IMR-90 (cell line): ENCODE results near the gene GPHB5. TPM values are rescaled to one million over a fixed set of nuclear protein-coding genes. Genes with fewer than 3 reads are reported as not detected.

ENCODE experiments used
- ATAC-seq: fragments of 200-7000 bp; cut with Tn5 transposase; 2 replicates; pipeline ENCODE4 v1.9.1; 2020; ENCODE audit warnings: low read depth, mild to moderate bottlenecking, moderate library complexity
- BruUV-seq: library from RNA; stranded (reverse); fragments of 400-500 nt; replicated peaks from 2 replicates; lab custom pipeline; 2021; lab: Mats Ljungman, UMichigan
- CTCF ChIA-PET: fragments of 300-600 bp; formaldehyde crosslinking; extraction: SDS; loops from one replicate; lab custom pipeline; 2021; ENCODE audit warnings: antibody characterized with exemption; lab: Yijun Ruan, JAX
- POLR2A ChIA-PET: fragments of 300-600 bp; sonication (Branson Sonifier 250); formaldehyde crosslinking; loops from one replicate; lab custom pipeline; 2022; ENCODE audit warnings: antibody characterized with exemption; ENCODE audit not compliant: unreplicated experiment; lab: Charles Lee
- DNase-seq: peaks from one replicate; pipeline ENCODE4 v3.0.0; 2013
- H2AFZ ChIP-seq: replicated peaks from 2 replicates; pipeline ENCODE3; 2013; ENCODE audit warnings: low read length, mild to moderate bottlenecking; ENCODE audit not compliant: poor library complexity
- H2AK5ac ChIP-seq: 2 replicates; pipeline ENCODE4 v1.6.1; 2013; ENCODE audit warnings: low read depth, low read length, inconsistent platforms
- H2AK9ac ChIP-seq: replicated peaks from 2 replicates; pipeline ENCODE3; 2013; ENCODE audit warnings: mild to moderate bottlenecking, low read depth, low read length, moderate library complexity; ENCODE audit not compliant: poor library complexity
- H2BK120ac ChIP-seq: 2 replicates; pipeline ENCODE4 v1.6.1; 2013; ENCODE audit warnings: low read depth, low read length, inconsistent platforms
- H2BK15ac ChIP-seq: 3 replicates; pipeline ENCODE4 v1.6.1; 2013; ENCODE audit warnings: low read depth, low read length, inconsistent platforms
- H2BK20ac ChIP-seq: 2 replicates; pipeline ENCODE4 v1.6.1; 2013; ENCODE audit warnings: low read depth, mild to moderate bottlenecking, inconsistent platforms, low read length, moderate library complexity
- H2BK5ac ChIP-seq: 2 replicates; pipeline ENCODE4 v1.6.1; 2013; ENCODE audit warnings: mild to moderate bottlenecking, low read depth, low read length, inconsistent platforms; ENCODE audit not compliant: poor library complexity, severe bottlenecking
- H3K14ac ChIP-seq: replicated peaks from 2 replicates; pipeline ENCODE4 v1.6.1; 2013; ENCODE audit warnings: low read depth, low read length, inconsistent platforms
- H3K18ac ChIP-seq: 2 replicates; pipeline ENCODE4 v1.6.1; 2013; ENCODE audit warnings: low read depth, low read length, control low read depth
- H3K23ac ChIP-seq: 2 replicates; pipeline ENCODE4 v1.6.1; 2013; ENCODE audit warnings: low read depth, low read length, inconsistent platforms
- H3K27ac ChIP-seq: 2 replicates; pipeline ENCODE4 v1.5.1; 2013; ENCODE audit warnings: mild to moderate bottlenecking, control low read depth, low read length; ENCODE audit not compliant: insufficient read depth
- H3K27me3 ChIP-seq: 2 replicates; pipeline ENCODE4 v1.6.1; 2013; ENCODE audit warnings: low read length; ENCODE audit not compliant: control insufficient read depth, insufficient read depth
- H3K36me3 ChIP-seq: 2 replicates; pipeline ENCODE4 v1.6.1; 2013; ENCODE audit warnings: low read length, mixed read lengths; ENCODE audit not compliant: control insufficient read depth, insufficient read depth
- H3K4ac ChIP-seq: 2 replicates; pipeline ENCODE4 v1.6.1; 2013; ENCODE audit warnings: low read depth, low read length, inconsistent platforms
- H3K4me1 ChIP-seq: 2 replicates; pipeline ENCODE4 v1.6.1; 2013; ENCODE audit warnings: low read length, mixed read lengths; ENCODE audit not compliant: control insufficient read depth, insufficient read depth
- H3K4me2 ChIP-seq: 2 replicates; pipeline ENCODE4 v1.6.1; 2013; ENCODE audit warnings: low read depth, mild to moderate bottlenecking, control low read depth, low read length, moderate library complexity
- H3K4me3 ChIP-seq: 2 replicates; pipeline ENCODE4 v1.5.1; 2013; ENCODE audit warnings: low read depth, mild to moderate bottlenecking, control low read depth, low read length, moderate library complexity; ENCODE audit not compliant: insufficient read depth
- H3K56ac ChIP-seq: 2 replicates; pipeline ENCODE4 v1.6.1; 2013; ENCODE audit warnings: low read length, inconsistent platforms; ENCODE audit not compliant: insufficient read depth; ENCODE audit errors: extremely low read depth
- H3K79me1 ChIP-seq, 2 experiments: 2 replicates each; pipeline ENCODE4 v1.6.1; 2013; ENCODE audit warnings: low read length in 2 of 2, inconsistent platforms in 1 of 2, low read depth in 1 of 2
- H3K9ac ChIP-seq: 2 replicates; pipeline ENCODE4 v1.6.1; 2013; ENCODE audit warnings: low read depth, low read length, control low read depth
- H3K9me1 ChIP-seq: 2 replicates; pipeline ENCODE4 v1.6.1; 2013; ENCODE audit warnings: low read length, inconsistent platforms; ENCODE audit not compliant: insufficient read depth
- H3K9me3 ChIP-seq: 2 replicates; pipeline ENCODE4 v1.6.1; 2013; ENCODE audit warnings: low read length; ENCODE audit not compliant: control insufficient read depth, insufficient read depth
- H4K20me1 ChIP-seq: 2 replicates; pipeline ENCODE4 v1.6.1; 2013; ENCODE audit warnings: low read length, inconsistent platforms; ENCODE audit not compliant: insufficient read depth
- H4K5ac ChIP-seq: 2 replicates; pipeline ENCODE4 v1.6.1; 2013; ENCODE audit warnings: mild to moderate bottlenecking, low read depth, low read length, control low read depth
- H4K8ac ChIP-seq, 2 experiments: 2 replicates each; pipeline ENCODE4 v1.6.1; 2013; ENCODE audit warnings: low read depth in 2 of 2, low read length in 2 of 2, control low read depth in 1 of 2, inconsistent platforms in 1 of 2
- H4K91ac ChIP-seq: 2 replicates; pipeline ENCODE4 v1.6.1; 2013; ENCODE audit warnings: low read depth, low read length, inconsistent platforms; ENCODE audit not compliant: insufficient read depth
- BHLHE40 ChIP-seq: fragments of 150-350 bp; IDR thresholded peaks from 2 replicates; pipeline ENCODE4 v1.6.1; 2016; ENCODE audit warnings: mild to moderate bottlenecking, low read depth, low read length
- MAZ ChIP-seq: IDR thresholded peaks from 2 replicates; pipeline ENCODE4 v1.6.1; 2012; ENCODE audit warnings: low read depth, mild to moderate bottlenecking, low read length, improper control_type of control experiment, moderate library complexity, borderline replicate concordance
- RCOR1 ChIP-seq: IDR thresholded peaks from 2 replicates; pipeline ENCODE4 v1.6.1; 2012; ENCODE audit warnings: mild to moderate bottlenecking, low read length, improper control_type of control experiment; ENCODE audit not compliant: insufficient replicate concordance
- WGBS, 2 experiments: methylation state at CpG; one replicate each; pipeline versions ENCODE4 v1.1.5 to v1.1.7; 2013; ENCODE audit warnings: missing lambda C conversion rate in 2 of 2; ENCODE audit not compliant: insufficient read length in 1 of 2; ENCODE audit errors: extremely low coverage in 2 of 2; 5-methylcytosine and 5-hydroxymethylcytosine counted together
- dilution Hi-C: fragments of 300-500 bp; cut with HindIII; formaldehyde crosslinking; loops from one replicate; pipeline ENCODE4 v1.14.3; 2018; ENCODE audit warnings: low sequenced_read_pairs; ENCODE audit not compliant: unreplicated experiment
- in situ Hi-C: fragments of 300-500 bp; cut with MboI; formaldehyde crosslinking; loops from 3 replicates; pipeline ENCODE4 v1.14.3; 2019; ENCODE audit warnings: low sequenced_read_pairs, inconsistent platforms, mixed read lengths
- intact Hi-C: fragments of 100-400 bp; cut with micrococcal nuclease; formaldehyde crosslinking; loops from 2 replicates; pipeline ENCODE4 v1.10.0; 2022
- polyA plus RNA-seq, 3 experiments: library from polyadenylated mRNA; depleted of rRNA; stranded (reverse); fragments of >200 nt; gene quantifications; 2 replicates each; pipeline ENCODE4 v1.2.3, GENCODE V29; 2012; ENCODE audit warnings: low replicate concordance in 1 of 3
- total RNA-seq: library from RNA; depleted of rRNA; stranded (reverse); fragments of >200 nt; gene quantifications from 2 replicates; pipeline ENCODE4 v1.2.3, GENCODE V29; 2012

Gene GPHB5
- total and polyA plus RNA-seq, 2 of the 4 experiments (the other 2 are of a cell fraction): not detected

GRCh38 chr14:63299351-63300110, 19.2 kb downstream of the GPHB5 start:
- Histone ChIP-seq H3K4ac (no peak overlapping the region), H3K79me1 (no peaks in the 10 kb centered on the region), H3K27me3 (no peaks in the 10 kb centered on the region), H3K9me3 (no peaks in the 10 kb centered on the region), H2BK15ac (no peak overlapping the region), H2BK120ac (no peak overlapping the region), H3K9ac (no peak overlapping the region), H3K27ac (no peak overlapping the region), H3K18ac (no peak overlapping the region), H3K36me3 (no peaks in the 10 kb centered on the region), H2AK5ac (no peak overlapping the region), H4K91ac (no peak overlapping the region), H4K20me1 (no peaks in the 10 kb centered on the region), H4K5ac (no peak overlapping the region), H2AFZ (no peak overlapping the region), H3K56ac (no peak overlapping the region), H2AK9ac (no peak overlapping the region), H4K8ac (no peak overlapping the region), H3K9me1 (no peaks in the 10 kb centered on the region), H2BK5ac (no peak overlapping the region), H2BK20ac (no peak overlapping the region), H3K4me3 (no peak overlapping the region), H3K14ac (no peak overlapping the region), H3K4me2 (no peak overlapping the region), H3K4me1 (no peaks in the 10 kb centered on the region), H3K23ac (no peak overlapping the region)
- CTCF ChIA-PET: interaction anchor here (0.6 kb wide), 1 partner anchor 1440 kb away, joined by 3 read pairs; no protein-coding TSS in a partner anchor
- POLR2A ChIA-PET: no interaction called here
- BruUV-seq: no TSS peak
- intact Hi-C loops (no loop called here), dilution Hi-C loops (no loop called here), in situ Hi-C loops (no loop called here)
- ATAC-seq: no peak
- TF ChIP-seq MAZ: no peak
- TF ChIP-seq BHLHE40: no peak
- no peak for TF ChIP-seq RCOR1
- DNase-seq: no peak
- 78% methylated on average over 3 of the region's 6 CpGs; no CpG with 5 or more reads in 1 of the 2 experiments for WGBS, 2 experiments
